NCI-H1436 (cell line): ENCODE results near the gene SYP.
"Not testable (repeated sequence)": the region's sequence is repeated elsewhere in the genome, so short reads cannot be mapped to it uniquely, and the experiment has no call there.

ENCODE experiments used
- DNase-seq: peaks from one replicate; lab custom pipeline; 2025; lab: John Stamatoyannopoulos, UW

SYP gene

DNA sequence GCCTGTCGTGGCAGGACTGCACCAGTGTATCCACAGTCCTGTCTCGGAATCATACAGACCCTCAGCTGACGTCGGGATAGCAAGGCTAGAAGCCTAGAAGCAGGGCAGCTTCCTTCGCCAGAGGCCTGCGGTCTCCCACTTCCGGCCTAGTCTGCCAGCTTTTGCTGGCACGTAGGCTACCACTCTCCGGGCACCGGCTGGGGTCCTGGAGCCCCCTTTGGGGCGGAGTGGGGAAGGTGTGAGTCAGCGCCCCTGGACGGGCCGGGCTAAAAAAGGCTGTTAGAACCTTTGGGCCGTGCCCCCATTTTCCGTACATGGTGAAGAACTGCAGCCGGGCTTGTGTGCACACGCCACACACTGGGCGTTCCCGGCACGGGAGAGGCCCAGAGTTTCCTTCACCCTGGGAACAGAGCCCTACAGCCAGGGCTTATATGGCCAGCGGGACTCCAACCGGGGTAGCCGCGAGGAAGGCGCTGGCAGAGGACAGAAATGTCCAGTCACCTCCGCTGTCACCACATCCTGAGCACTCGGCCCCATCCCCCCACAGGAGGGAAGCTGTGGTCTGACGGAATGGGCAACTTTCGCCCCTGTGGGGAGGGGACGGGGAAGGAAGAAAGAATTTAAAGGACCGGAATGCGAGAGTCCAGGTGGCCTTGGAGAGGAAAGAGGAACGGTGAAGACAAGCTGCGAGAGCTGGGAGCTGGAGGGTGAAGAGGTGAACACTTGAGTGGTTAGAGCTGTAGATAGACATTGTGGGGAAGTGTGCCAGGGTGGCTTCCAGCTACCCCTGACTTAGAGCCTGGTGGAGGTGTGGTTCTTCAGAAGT, 32.9 kb downstream of the SYP start:
- no peak for DNase-seq

DNA sequence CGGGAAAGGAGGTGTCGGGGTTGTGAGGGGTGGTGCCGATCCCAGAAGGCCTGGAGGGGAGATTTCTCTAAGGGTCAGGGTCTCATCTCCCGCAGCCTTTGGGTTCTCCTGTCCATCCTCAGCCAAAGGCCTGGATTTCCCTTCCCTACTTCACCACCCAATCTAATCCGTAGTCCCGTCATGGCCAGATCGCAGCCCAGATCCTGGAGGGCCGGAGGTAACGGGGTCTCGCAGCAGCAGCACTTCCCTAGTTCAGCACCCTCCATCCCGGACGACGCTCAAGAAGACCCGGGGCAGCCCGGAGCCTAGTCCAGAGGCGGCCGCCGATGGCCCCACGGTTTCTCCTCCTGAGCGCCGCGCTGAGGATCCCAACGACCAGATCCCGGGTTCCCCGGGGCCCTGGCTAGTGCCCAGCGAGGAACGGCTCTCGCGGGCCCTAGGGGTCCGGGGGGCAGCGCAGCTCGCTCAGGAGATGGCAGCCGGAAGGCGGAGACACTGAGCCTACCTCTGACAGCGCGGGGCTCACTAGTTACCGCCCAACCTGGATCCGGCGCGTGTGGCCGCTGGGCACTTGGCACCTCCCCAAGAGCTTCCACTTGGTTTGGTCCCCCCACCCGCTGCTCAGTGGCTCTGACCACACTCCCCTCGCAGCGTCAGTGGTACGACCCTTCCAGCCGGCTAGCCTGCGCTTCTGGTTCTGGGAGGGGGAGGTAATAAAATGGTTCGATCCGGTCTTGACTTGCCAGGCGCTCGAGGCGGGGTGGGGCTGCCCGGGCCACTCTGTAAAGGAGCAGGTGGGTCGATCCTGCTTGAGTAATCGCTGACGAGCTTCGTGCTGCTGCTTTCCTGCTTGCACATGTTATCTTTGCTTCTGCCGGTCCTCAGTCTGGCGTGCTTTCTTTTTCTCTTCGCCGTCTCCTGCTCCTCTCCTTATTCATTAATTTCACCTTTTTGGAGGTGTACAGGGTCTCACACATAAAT, 33.8 kb downstream of the SYP start:
- peak; percentile 88 for DNase-seq

DNA sequence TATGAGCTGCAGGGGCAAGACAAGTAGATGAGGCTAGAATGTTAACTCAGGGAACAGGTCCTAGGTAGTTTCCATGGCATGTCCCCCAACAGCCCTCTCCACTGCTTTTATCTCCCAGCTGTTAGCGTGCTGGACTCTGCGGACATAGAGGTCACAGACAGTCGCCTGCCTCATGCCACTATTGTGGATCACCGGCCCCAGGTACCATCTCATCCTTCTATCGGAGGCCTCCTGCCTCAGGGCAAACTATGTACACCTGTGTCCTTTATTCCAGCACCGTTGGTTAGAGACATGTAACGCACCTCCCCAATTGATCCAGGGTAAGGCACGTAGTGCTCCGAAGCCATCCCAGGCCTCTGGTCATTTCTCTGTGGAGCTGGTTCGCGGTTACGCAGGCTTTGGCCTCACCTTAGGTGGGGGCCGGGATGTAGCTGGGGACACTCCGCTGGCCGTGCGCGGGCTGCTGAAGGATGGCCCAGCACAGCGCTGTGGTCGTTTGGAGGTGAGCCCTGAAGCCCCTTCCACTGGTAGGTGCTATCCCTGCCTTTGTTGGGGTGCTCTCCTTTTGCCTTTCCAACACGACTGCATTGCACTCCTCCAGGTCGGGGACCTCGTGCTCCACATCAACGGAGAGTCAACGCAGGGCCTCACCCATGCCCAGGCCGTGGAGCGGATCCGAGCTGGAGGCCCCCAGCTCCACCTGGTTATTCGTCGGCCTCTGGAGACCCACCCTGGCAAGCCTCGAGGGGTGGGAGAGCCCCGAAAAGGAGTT, 35.2 kb downstream of the SYP start:
- DNase-seq: no peak

DNA sequence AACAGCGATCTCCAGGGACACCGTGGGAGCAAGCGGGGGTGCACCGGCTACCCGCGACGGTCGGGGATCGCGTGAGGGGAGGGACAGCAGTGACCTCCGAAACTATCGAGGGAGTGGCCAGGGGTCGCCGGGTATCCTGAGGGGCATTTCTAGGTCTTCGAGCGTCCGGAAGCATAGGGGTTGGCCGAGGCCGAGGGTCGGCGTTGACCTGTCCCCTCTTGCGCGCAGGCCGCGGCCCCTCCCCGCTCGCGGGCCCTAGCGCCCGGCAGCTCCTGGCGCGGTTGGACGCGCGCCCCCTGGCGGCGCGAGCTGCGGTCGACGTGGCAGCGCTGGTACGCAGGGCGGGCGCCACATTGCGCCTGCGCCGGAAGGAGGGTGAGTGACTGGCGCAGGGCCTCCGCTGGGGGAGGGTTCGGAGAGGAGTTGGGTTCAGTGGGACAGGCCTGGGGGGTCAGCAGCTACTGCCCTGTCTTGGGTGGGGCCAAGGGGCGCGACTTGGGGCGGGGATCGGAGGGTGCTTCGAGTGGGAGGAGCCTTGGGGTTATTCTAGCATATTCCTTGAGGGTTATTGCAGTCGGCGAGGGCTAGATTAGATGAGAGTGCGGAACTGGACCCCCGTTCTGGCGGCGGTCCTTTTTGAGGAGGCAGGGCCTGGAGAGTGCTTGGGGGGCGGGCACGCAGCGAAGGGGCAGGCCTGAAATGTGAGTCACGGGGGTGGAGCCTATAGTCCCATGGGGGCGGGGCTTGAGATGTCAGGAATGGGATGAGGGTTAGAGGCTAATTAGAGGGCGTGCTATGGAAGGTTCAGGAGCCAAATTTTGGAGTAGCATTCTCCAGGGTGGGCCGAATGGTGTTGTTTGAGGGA, 36.2 kb downstream of the SYP start:
- DNase-seq: peak; percentile 66

DNA sequence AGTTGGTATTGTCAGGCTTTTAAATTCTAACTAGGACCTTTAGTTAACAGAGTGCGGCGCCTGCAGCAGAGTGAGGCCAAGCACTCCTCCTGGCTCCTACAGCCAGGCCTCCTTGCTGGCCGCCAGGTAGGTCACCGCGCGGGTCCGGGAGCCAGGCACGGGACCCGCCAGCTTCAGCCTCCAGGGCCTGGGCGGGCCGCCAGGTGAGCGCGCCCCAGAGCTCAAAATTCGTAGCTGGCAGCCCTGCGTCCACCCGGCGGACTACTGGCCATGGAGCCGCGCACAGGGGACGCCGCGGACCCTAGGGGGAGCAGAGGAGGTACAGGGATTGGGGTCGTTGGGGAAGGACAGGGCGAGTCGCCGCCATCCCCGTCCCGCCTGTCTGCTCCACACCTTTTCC, 37.4 kb downstream of the SYP start, which contains the start of gene MAGIX:
Gene MAGIX, plus strand, starts transcription at position 139 of the 400 bp plus-strand sequence. Its CDS starts 132 bp downstream, at position 271.
- DNase-seq: no peak

DNA sequence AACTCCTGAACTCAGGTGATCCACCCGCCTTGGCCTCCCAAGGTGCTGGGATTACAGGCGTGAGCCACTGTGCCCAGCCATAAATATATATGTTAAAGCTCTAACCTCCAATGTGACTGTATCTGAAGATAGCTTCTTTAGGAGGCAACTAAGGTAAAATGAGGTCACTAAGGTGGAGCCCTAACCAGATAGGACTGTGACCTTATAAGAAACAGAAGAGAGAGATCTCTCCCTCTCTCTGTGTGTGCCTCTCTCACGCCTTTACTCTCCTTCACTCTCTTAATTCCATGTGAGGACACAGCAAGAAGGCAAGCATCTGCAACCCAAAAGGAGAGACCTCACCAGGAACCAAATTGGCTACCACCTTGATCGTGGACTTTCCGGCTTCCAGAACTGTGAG, 38.4 kb downstream of the SYP start:
- DNase-seq: no peak

DNA sequence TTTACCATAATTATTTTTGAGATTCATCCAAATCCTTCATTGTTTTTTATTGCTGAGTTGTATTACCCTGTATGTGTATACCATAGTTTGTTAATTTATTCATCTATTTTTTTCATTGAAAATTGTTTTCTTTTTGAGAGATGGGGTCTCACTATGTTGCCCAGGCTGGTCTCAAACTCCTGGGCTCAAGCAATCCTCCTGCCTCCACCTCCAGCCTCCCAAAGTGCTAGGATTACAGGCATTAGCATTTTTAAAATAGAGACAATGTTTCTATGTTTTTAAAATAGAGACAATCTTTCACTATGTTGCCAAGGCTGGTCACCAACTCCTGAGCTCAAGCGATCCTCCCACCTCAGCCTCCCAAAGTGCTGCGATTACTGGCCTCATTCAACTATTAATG, 39.1 kb downstream of the SYP start:
- DNase-seq: no peak

DNA sequence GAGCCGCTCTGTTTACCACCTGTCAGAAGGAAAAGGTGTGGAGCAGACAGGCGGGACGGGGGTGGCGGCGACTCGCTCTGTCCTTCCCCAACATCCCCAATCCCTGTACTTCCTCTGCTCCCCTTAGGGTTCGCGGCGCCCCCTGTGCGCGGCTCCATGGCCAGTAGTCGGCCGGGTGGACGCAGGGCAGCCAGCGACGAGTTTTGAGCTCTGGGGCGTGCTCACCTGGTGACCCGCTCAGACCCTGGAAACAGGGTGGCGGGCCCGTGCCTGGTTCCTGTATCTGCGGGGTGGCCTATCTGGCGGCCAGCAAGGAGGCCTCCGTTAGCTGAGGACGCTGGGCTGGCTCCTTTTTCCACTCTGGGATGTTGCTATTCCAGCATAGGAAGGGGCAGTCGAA, 42.8 kb downstream of the SYP start:
- DNase-seq: no peak

DNA sequence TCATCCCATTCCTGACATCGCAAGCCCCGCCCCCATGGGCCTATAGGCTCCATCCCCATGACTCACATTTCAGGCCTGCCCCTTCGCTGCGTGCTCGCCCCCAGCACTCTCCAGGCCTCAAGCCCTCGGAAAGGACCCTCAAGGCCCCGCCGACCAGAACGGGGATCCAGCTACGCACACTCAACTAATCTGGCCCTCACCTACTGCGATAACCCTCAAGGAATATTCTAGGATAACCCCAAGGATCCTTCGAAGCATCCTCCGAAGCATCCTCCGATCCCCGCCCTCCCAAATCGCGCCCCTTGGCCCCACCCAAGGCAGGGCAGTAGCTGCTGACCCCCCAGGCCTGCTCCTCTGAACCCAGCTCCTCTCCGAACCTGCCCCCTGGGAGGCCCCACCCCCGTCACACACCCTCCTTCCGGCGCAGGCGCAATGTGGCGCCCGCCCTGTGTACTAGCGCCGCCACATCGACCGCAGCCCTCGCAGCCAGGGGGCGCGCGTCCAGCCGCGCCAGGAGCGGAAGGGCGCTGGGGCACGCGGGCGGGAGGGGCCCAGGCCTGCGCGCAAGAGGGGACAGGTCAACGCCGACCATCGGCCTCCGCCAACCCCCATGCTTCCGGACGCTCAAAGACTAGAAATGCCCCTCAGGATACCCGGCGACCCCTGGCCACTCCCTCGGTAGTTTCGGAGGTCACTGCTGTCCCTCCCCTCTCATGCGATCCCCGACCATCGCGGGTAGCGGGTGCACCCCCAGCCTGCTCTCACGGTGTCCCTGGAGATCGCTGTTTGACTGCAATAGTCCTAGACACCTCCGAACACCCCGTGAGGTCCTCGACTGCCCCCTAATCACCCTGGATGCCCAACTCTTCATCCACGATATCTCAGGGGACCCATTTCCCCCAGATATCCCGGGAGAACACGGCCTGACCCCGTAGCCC, 43.8 kb downstream of the SYP start:
- DNase-seq: peak; percentile 78

DNA sequence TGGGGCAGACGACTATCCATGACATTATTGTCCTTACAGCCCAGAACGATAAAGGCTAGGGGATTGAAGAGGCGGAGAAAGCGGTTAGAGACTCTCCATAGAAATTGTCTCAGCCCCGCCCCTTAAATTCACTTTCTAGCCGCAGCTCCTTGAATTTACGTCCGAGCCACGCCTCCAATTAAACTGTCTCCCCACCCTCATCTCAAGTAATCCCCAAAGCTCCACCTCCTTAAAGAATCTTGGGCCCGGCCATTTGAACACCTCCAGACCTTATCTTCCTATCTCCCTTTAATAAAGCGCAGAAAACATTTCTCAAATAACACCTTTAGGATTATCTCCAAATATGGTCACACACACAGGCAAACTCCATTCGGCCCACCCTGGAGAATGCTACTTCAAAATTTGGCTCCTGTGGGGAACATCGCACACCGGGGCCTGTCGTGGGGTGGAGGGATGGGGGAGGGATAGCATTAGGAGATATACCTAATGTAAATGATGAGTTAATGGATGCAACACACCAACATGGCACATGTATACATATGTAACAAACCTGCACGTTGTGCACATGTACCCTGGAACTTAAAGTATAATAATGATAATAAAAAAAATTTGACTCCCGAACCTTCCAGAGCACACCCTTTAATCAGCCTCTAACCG, 44.6 kb downstream of the SYP start:
- DNase-seq: peak; percentile 56

DNA sequence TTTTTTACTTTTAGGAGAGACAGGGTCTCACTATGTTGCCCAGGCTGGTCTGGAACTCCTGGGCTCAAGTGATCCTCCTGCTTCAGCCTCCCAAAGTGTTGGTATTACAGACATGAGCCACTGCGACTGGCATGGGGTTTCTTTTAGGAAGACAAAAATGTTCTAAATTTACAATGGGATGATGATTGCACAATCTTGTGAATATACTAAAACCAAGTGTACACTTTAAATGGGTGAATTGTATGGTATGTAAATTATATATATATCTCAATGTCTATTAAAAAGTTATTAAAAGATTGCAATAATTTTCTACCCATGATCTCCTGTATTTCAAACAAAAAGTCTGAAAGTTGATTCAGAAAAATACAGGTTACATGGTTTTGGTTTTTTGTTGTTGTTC, 46.5 kb downstream of the SYP start:
- no peak for DNase-seq

DNA sequence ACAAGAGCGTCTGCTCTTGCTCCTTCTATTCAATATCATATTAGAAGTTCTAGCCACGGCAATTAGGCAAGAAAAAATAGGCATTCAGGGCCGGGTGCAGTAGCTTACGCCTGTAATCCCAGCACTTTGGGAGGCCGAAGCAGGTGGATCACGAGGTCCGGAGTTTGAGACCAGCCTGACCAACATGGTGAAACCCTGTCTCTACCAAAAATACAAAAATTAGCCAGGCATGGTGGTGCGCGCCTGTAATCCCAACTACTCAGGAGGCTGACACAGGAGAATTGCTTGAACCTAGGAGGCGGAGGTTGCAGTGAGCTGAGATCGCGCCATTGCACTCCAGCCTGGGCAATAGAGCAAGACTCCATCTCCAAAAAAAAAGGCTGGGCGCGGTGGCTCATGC, 50.7 kb downstream of the SYP start:
- DNase-seq: not testable (repeated sequence)

DNA sequence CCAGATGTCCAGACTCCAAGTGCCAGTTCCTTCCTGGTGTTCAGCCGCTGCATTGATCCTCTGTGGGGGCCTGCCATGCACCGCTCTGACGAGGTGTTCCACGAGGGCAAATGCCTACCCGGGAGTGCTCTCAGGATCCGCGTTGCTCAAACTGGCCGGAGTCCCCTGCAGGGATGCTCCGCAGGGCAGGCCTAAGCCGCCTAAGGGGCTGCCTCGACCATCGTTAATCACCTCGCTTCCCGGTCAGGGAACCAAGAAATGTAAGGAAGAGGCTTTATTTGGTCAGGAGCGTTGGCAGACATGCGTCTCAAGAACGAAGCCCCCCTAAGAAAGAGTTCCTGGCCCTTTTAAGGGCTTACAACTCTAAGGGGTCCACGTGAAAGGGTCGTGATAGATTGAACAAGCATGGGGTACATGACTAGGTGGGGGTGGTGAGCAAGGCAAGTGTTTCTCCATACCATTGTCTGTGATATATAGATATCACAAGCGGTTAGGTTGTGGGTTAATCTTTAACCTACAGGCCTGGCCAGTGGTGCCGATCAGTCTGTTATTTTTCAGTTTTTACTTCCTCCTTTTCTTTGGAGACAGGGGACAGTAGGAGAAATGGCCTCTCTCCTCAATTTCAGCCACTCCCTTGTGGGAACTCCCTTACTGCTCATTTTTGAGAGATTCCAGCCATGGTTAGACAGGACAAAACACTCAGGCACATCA, 51.4 kb downstream of the SYP start:
- DNase-seq: not testable (repeated sequence)

DNA sequence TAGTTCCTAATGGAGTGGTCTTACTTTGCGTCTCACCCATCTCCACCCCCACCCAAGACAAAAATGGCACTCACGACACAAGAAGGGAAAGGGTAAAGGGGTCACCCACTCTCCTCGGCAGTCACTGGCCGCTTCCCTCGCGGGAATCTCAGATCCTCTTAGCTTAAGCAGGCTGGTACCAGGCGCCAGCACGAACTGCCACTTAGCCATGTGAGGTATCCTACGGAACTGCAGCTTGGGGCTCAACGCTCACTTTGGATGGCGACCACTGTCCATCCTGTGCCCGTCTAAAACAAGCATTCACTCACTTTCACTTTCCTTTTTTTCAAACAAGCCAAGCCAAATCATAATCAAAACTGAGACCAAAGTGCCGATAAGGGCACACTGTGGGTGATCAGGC, 52.1 kb downstream of the SYP start:
- DNase-seq: no peak

DNA sequence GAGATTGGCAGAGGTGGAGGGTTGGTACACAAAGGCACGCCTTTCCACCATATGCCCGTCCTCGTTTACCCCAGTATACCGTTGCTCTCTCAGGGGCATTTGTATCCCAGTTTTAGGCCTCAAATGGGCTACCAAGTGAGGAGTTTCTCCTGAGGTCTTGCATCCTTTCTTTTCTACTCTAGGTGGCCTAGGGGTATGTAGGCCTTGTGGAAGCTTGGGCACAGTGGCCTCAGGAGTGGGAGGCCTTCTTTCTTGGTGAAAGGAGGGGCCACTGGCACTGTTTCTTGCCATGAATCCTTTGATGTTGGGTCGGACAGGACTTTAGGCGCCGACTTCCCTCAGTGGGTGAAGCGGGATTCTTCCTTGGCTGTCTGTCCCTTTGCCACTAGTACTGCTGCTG, 52.7 kb downstream of the SYP start:
- no peak for DNase-seq

DNA sequence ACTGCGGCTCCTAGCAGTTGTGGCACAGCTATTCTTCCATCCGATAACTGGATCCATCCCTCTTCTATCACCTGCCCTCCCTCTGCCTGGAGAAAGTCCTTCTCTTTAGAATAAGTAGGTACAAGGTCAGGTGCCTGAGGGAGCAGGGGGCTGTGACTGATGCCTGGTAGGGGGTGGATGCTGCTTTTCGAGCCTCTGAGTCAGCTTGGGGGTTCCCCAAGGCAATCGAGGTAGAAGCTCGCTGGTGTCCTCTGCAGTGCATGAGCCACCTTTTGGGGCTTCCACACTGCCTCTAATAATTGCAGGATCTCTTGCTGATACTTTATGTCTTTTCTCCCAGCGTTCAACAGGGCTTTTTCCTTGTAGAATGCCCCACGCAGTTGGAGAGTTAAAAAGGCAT, 56.8 kb downstream of the SYP start:
- not testable (repeated sequence) for DNase-seq

DNA sequence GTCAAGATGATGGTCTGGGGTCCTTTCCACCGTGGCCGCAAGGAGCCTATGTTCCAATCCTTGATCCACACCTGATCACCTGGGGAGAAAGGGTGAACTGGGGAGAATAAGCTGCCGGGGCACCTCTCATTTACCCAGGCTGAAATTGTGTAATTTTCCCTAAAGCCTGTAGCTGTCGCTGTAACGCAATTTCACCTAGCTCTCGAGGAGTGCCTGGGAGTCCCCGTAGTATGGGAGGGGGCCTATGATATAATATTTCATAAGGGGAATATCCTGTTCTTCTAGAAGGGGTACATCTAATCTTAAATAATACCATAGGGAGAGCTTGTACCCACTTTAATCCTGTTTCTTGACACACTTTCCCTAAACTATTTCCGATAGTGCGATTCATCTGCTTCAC, 57.7 kb downstream of the SYP start:
- DNase-seq: not testable (repeated sequence)

DNA sequence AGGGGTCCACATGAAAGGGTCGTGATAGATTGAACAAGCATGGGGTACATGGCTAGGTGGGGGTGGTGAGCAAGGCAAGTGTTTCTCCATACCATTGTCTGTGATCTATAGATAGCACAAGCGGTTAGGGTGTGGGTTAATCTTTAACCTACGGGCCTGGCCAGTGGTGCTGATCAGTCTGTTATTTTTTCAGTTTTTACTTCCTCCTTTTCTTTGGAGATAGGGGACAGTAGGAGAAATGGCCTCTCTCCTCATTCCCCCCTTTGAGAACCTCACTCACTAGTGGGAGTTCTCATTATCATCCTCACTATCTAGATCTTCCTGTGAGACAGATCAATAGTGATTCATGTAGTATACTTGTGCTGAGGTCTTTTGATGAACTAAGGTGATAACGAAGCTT, 60.3 kb downstream of the SYP start:
- no peak for DNase-seq
